Fibroblast of lung (primary cell): ENCODE data around the gene LHFPL2.

Experiments
- CTCF ChIP-seq, 2 donors: IDR thresholded peaks in 1 of 2; conservative IDR thresholded peaks in 1 of 2; 1 replicate in 1 of 2; 2 replicates in 1 of 2; pipeline ENCODE4 v1.5.1; 2011 to 2012; ENCODE audit warnings: low read length in 2 of 2, control low read depth in 1 of 2, inconsistent platforms in 1 of 2, low read depth in 1 of 2, mild to moderate bottlenecking in 1 of 2
- EZH2 ChIP-seq: IDR thresholded peaks from 2 replicates; pipeline ENCODE4 v1.5.1; 2012; ENCODE audit warnings: low read length, control low read depth, mild to moderate bottlenecking; ENCODE audit errors: missing control alignments

- TF ChIP-seq CTCF (conservative IDR thresholded peaks at IDR 0.05 in 1 of 2, IDR thresholded peaks at IDR 0.05 in 1 of 2; ENCODE audit: low read depth in 1 of 2, low read length in 2 of 2) (no peak), EZH2 (no peak)
These were observed 127.1 kb downstream of the LHFPL2 start for GRCh38 chr5:78521455-78521854.
